ENCODE measurements around the gene GSG1L. TPM values are rescaled to one million over a fixed set of nuclear protein-coding genes. Genes with fewer than 3 reads are reported as not detected.

Gene GSG1L
- total RNA-seq, 1 donor from 2014 or later: not detected

DNA sequence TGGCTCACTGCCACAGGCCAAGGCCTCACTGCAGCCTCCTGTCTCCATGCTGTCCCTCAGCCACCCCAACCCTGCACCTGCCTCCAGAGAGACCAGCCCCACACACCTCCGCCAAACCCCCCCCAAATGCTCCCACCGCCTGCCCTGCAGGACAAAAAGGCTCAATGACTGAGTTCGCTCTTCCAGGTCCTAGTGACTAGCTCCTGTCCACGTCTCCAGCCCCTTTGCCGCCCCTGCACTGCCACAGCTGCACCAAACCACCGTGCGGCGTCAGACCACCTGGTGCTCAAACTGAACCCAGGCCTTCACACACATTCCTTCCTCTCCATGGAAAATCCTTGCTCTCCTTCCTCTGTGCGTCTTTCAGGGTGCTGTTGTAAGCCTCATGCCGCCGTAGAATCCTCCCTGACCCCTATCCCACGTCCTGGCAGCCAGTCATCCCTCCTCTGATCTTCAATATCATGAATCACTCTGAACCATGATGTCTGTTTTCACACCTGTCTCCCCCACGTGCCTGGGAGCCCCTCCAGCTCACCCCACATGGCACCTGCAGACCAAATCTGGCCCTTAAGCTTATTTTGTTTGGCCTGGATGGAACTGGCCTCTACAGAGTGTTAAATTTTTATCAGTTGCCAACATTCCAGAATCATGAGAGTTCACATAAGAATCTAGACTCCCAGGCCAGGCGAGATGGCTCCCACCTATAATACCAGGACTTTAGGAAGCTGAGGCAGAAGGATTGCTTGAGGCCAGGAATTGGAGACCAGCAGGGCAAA, 4.3 kb upstream of the GSG1L start:
- DNase-seq (ENCODE audit: low spot score): no peak
- ATAC-seq: no peak

DNA sequence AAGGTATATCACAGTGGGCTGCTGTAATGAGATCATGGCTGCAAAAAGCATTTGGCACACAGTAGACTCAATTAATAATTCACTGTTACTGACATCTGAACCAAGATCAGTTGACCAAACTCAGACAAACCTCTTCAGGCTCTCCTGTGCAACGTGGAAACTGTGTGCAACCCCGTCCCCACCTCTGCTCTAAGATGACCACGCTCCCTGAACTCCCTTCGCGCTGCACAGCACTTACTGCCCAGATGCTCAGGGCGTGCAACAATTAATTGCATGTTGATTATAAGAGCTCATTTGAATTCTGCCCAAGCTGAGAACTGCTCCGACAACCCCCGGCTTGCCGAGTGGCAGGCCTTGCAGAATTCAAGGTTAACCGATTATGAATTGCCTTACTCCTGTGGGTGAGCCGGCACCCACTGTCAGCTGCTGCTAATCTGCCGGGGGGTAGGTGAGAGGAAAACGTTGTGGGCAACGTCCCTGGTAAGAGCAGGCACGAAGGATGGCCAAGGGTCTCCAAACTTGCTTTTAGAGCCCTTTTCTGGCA, 1.3 kb upstream of the GSG1L start:
- DNase-seq (ENCODE audit: low spot score) (no peak), ATAC-seq (no peak)

- no peak for ATAC-seq
- DNase-seq (ENCODE audit: low spot score): no peak
These were observed 636 bp upstream of the GSG1L start for GRCh38 chr16:28064150-28064549.

DNA sequence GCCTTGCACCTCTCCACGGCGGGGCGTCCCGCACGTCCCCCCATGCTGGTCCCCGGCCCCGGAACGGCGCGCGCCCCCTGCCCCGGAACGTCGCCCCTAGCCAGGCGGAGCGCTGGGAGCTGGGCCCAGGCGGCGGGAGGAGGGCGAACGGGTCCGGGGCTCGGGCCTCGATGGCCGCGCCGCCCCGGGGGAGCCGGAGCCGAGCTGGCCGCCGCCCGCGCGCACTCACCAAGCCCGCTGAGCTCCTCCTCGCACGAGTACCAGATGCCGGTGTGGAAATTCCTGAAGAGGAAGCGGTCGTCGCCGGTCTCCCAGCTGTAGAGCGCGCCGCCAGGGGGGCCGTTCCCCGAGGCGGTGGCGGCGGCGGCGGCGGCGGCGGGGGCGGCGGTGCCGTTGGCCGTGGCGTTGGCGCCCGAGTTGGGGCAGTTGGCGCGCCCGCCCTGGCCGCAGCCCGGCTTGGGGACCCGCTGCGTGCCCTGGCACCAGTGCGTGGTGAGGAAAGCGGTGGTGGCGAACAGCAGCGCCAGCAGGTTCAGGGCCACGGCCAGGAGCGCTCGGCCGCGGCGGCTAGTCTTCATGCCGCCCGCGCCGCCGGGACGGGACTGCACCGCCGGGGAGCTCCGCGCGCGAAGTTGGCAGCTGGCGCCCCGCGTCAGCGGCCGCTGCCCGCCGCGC, 530 bp downstream of the GSG1L start:
- DNase-seq (ENCODE audit: low spot score) (no peak), ATAC-seq (peak; percentile 30)

DNA sequence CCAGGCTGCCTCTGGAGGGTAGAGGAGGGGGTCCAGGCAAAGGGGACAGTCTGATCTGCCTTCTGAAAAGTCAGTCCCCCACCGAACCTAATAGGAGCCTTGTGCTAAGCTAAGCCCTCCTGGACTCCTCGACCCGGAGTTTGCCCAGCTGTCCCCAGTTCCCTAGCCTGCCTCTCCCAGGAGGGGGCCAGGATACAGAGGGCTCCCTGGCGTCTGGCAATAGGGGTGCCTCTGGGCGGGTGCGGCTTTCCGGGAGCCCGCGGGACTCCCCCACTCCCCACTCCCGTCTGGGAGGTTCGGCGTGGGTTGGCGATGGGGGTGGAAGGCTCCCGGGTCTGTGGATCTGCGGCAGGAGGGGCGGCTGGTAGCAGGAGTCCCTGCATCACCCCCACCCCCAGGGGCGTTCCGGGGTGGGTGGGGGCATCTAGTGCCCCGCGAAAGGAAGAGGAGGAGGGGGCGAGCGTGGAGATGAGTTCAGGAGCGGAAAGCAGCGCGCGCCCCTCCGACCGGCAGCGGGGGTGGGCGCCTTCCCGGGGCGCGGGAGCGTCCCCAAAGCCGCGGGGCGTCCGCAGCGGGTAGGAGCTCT, 1.2 kb downstream of the GSG1L start:
- ATAC-seq (no peak), DNase-seq (ENCODE audit: low spot score) (no peak)

DNA sequence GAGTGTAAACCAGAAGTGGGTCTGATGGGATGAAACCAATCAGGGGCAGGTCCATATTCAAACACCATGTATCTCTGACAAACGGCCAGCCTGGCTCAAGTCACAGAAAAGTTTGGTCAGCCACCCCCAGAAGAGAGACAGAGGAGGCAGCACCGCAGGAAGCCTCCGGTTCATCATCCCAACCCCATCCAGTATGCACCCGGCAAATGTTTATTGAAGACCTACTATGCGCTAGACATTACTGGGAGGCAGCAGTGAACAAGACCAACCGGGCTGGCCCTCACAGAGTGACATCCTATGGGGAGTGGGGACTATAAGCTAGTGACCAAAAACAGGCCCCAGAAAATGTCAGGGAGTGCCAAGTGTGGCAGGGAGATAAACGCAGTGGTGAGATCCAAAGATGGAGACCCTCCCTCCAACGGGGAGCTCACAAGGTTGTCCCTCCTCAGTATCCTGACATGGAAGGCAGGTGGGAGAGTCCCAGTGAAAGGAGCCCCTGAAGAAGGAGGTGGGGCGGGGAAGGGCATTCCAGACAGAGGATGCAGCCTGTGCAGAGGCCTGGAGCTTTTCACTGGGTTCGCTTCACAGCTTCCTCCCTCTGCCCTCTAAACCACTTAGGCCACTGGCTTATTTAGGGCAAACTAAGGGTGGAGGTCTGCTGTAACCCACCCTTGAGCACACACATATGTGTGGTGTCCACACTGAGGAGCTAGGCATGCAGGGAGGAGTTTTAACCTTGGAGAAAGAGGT, 2.0 kb downstream of the GSG1L start:
- DNase-seq (ENCODE audit: low spot score) (no peak), ATAC-seq (no peak)

DNA sequence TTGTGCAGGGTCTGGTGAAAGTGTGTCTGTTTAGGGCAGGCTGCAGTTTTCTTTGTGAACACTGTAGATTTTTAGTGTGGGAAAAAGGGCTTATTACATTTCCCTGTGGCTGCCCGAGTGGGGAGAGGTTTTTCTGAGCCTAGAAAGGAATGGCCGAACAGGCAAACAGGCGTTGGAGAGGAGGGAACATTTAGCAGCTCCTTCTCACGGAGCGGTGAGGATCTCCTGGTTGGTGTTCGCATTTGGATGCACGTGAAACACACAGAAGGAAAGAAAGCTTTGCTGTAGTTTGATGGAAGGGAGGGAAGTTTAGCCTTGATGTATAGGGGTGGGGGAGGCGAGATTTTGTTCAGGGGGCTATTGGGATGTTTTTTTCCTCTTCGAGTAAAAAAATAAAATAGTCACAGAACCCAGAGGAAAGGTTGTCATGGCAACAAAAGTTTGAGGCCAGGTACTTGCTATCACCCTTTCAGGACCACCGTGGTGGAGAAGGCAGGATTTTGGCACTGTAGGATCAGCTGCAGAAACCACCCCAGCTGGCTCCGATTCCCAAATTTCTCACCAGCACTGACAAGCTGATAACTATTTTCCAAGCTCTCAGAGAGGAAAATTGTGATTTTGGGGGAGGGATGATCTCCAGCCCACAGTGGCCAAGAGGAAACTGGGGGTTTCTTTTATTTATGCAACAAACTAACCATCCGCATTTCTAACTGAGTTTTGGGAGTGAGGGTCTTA, 3.5 kb downstream of the GSG1L start:
- ATAC-seq (no peak), DNase-seq (ENCODE audit: low spot score) (no peak)

GRCh38 chr16:28058839-28059589, 4.5 kb downstream of the GSG1L start:
- no peak for DNase-seq (ENCODE audit: low spot score)

GRCh38 chr16:28057949-28058348, 5.6 kb downstream of the GSG1L start:
- no peak for ATAC-seq
- no peak for DNase-seq (ENCODE audit: low spot score)

More at GRCh38 chr16:28058839-28059589, 4.5 kb downstream of the GSG1L start:
- ATAC-seq: no peak

- ATAC-seq: no peak
- DNase-seq (ENCODE audit: low spot score): no peak
These were observed 10.1 kb downstream of the GSG1L start for GRCh38 chr16:28053461-28053860.

DNA sequence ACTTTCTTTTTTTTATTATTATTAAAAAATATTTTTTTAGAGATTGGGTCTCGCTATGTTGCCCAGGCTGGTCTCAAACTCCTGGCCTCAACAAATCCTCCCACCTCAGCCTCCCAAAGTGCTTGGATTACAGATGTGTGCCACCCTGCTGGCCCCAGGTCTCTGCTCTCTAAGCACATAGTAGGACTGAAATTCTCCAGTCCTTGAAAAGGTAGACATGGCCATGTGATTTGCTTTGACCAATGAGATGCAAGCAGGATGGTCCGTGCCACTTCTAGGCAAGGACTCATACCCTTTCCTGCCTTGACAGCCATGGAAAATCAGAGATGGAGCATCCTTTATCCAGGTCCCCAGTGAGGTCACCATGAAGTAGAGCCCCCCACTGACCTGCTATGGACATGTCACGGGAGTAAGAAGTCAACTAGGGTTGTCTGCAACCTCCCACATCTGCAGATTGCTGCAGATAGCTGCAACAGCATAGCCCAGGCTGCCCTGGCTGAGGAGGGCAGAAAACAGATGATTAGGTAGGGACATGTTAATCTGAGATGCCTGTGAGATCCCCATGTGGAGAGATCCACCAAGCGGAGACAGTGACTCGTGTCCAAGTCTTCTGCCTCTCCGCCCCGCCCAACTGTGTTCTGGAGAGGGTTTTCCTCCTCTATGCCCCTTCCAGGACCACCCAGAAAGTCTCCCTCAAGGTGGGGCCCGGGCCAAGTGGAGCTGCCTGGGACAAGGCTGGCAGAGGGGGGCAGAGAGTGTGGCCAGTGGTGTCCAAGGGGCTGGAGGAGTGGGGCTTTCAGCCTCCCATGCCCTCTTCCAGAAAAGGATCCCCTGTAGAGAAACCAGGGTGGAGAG, 11.0 kb downstream of the GSG1L start:
- no peak for DNase-seq (ENCODE audit: low spot score)

DNA sequence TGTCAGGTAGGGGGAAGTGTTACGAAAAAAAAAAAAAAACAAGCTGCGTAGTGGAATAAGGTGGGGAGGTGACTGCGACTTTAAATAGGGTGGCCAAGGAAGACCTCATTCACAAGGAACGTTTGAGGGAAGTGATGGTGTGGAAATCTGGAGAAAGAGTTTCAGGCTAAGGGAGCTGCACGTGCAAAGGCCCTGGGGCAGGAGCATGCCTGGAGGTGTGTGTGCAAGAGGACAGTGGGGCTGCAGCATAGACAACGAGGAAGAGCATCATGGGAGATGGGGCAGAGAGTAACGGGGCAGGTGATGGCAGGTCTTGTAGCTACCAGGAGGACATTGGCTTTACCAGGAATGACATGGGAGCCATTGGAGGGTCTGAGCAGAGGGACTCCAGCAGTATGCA, 12.0 kb downstream of the GSG1L start:
- ATAC-seq (no peak), DNase-seq (ENCODE audit: low spot score) (no peak)

More for the DNA sequence above, 11.0 kb downstream of the GSG1L start:
- no peak for ATAC-seq

- ATAC-seq (no peak), DNase-seq (ENCODE audit: low spot score) (no peak)
These were observed 20.7 kb downstream of the GSG1L start for GRCh38 chr16:28042811-28043210.

DNA sequence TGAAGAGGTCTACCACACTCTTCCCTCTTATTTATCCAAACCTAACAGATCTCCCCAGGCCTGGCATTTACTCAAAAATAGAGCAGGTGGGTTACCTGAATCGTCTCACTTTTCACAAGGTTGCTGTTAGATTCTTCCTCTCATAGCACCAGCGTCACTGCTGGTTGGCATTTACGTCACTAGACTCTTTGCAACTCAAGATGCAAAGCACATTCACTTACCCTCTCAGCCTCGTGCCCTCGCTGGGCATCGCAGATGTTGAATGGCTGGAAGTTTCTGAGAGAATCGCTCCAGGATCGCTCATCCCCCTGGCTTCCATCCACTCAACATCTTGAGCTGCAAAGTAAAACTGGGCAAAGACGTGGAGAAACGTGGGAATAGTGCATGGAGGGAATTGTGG, 21.9 kb downstream of the GSG1L start:
- ATAC-seq: no peak
- no peak for DNase-seq (ENCODE audit: low spot score)

DNA sequence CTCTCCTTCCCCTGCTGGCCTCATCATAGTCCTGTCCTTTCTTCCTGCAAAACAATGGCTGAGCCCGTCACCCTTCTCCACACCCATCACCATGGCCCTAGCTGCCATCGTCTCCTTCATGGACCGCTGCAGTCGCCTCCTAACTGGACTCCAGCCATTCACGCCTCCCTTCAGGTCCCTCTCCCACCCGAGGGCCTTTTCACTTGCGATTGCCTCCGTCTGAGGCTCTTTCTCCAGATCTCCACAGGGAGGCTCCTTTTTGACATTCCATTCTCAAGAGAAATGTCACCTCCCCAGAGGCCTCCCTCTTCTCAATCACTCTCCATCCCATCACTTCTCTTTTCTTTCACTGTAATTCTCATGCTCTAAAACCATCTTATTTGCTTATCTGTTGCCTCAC, 23.5 kb downstream of the GSG1L start:
- no peak for DNase-seq (ENCODE audit: low spot score)
- ATAC-seq: no peak

GRCh38 chr16:28039493-28039892, 24.0 kb downstream of the GSG1L start:
- DNase-seq (ENCODE audit: low spot score): no peak
- no peak for ATAC-seq

- DNase-seq (ENCODE audit: low spot score) (no peak), ATAC-seq (no peak)
These were observed 25.1 kb downstream of the GSG1L start for GRCh38 chr16:28038409-28038808.

- DNase-seq (ENCODE audit: low spot score): no peak
- no peak for ATAC-seq
These were observed 27.6 kb downstream of the GSG1L start for GRCh38 chr16:28035866-28036393.

- no peak for DNase-seq (ENCODE audit: low spot score)
- no peak for ATAC-seq
These were observed 29.6 kb downstream of the GSG1L start for GRCh38 chr16:28033870-28034269.
